LNCAP (cell line): ENCODE measurements around the gene FAM174C.

Experiments
- CTCF ChIP-seq: fragments of 450-650 bp; IDR thresholded peaks from 2 replicates; pipeline ENCODE4 v1.5.1; 2017; ENCODE audit warnings: mild to moderate bottlenecking

Gene FAM174C

GRCh38 chr19:1288226-1288612 lies 12.9 kb downstream of the FAM174C start:
- TF ChIP-seq CTCF, result no peak

GRCh38 chr19:1288833-1289685 lies 13.7 kb downstream of the FAM174C start:
- no peak for TF ChIP-seq CTCF

- TF ChIP-seq CTCF, result 0 out of 2 replicates have a peak, but pooled peaks have one; percentile 18
These were observed 14.3 kb downstream of the FAM174C start for GRCh38 chr19:1289686-1290025.

GRCh38 chr19:1290196-1290702 lies 14.9 kb downstream of the FAM174C start:
- TF ChIP-seq CTCF, result no peak

- TF ChIP-seq CTCF, result no peak
These were observed 15.6 kb downstream of the FAM174C start for GRCh38 chr19:1290703-1291651.

GRCh38 chr19:1291761-1292418 lies 16.6 kb downstream of the FAM174C start:
- no peak for TF ChIP-seq CTCF

- TF ChIP-seq CTCF, result no peak
These were observed 17.3 kb downstream of the FAM174C start for GRCh38 chr19:1292419-1293151.
